HEK293T (cell line): ENCODE measurements around the gene EGF.

ENCODE experiments used
- CTCF ChIA-PET: fragments of 350-600 bp; formaldehyde crosslinking; extraction: SDS; loops from one replicate; lab custom pipeline; 2021; ENCODE audit warnings: antibody characterized with exemption, inconsistent platforms; lab: Yijun Ruan, JAX
- POLR2A ChIA-PET: fragments of 350-600 bp; formaldehyde crosslinking; extraction: SDS; loops from one replicate; lab custom pipeline; 2020; ENCODE audit warnings: antibody characterized with exemption, inconsistent platforms; lab: Yijun Ruan, JAX
- DNase-seq: peaks from one replicate; pipeline ENCODE4 v3.0.0; 2012; ENCODE audit warnings: mixed read lengths; ENCODE audit errors: extremely low spot score
- ARNT ChIP-seq: fragments of 450-650 bp; IDR thresholded peaks from 2 replicates; pipeline ENCODE4 v1.6.1; 2017; ENCODE audit warnings: mild to moderate bottlenecking
- BHLHE40 ChIP-seq: fragments of 450-650 bp; IDR thresholded peaks from 2 replicates; pipeline ENCODE4 v1.6.1; 2016; ENCODE audit warnings: mild to moderate bottlenecking, moderate library complexity, borderline replicate concordance
- CTBP1 ChIP-seq: fragments of 450-650 bp; IDR thresholded peaks from 2 replicates; pipeline ENCODE4 v1.6.1; 2016; ENCODE audit warnings: borderline replicate concordance
- ELF4 ChIP-seq: fragments of 450-650 bp; IDR thresholded peaks from 2 replicates; pipeline ENCODE4 v1.6.1; 2017; ENCODE audit warnings: antibody characterized with exemption
- FOXA1 ChIP-seq: fragments of 450-650 bp; IDR thresholded peaks from 2 replicates; pipeline ENCODE4 v1.6.1; 2016; ENCODE audit warnings: mild to moderate bottlenecking
- FOXK2 ChIP-seq: fragments of 450-650 bp; IDR thresholded peaks from 2 replicates; pipeline ENCODE4 v1.6.1; 2016; ENCODE audit warnings: mild to moderate bottlenecking
- FOXM1 ChIP-seq: fragments of 450-650 bp; IDR thresholded peaks from 2 replicates; pipeline ENCODE4 v1.6.1; 2017; ENCODE audit warnings: mild to moderate bottlenecking, borderline replicate concordance
- HDGF ChIP-seq: fragments of 450-650 bp; IDR thresholded peaks from 2 replicates; pipeline ENCODE4 v1.6.1; 2017; ENCODE audit warnings: antibody characterized with exemption, borderline replicate concordance
- L3MBTL2 ChIP-seq: fragments of 450-650 bp; conservative IDR thresholded peaks from 2 replicates; pipeline ENCODE4 v1.6.1; 2016; ENCODE audit warnings: mild to moderate bottlenecking
- LEF1 ChIP-seq: fragments of 450-650 bp; IDR thresholded peaks from 2 replicates; pipeline ENCODE4 v1.6.1; 2017; ENCODE audit warnings: mild to moderate bottlenecking, borderline replicate concordance
- NFRKB ChIP-seq: fragments of 450-650 bp; IDR thresholded peaks from 2 replicates; pipeline ENCODE4 v1.6.1; 2016; ENCODE audit warnings: mild to moderate bottlenecking, moderate library complexity
- PKNOX1 ChIP-seq: fragments of 450-650 bp; IDR thresholded peaks from 2 replicates; pipeline ENCODE4 v1.6.1; 2016
- SP1 ChIP-seq: fragments of 450-650 bp; IDR thresholded peaks from 2 replicates; pipeline ENCODE4 v1.6.1; 2017
- SUZ12 ChIP-seq: fragments of 450-650 bp; IDR thresholded peaks from 2 replicates; pipeline ENCODE4 v1.6.1; 2016; ENCODE audit warnings: mild to moderate bottlenecking
- TARDBP ChIP-seq: fragments of 450-650 bp; IDR thresholded peaks from 2 replicates; pipeline ENCODE4 v1.6.1; 2016
- ZNF384 ChIP-seq: fragments of 450-650 bp; IDR thresholded peaks from 2 replicates; pipeline ENCODE4 v1.6.1; 2016

The EGF gene

GRCh38 chr4:110014233-110014632 lies 101.5 kb downstream of the EGF start:
- DNase-seq, result no peak
- no peak for TF ChIP-seq CTBP1
- no peak for TF ChIP-seq HDGF
- no peak for TF ChIP-seq LEF1
- no peak for TF ChIP-seq SP1
- TF ChIP-seq FOXM1, result no peak
- TF ChIP-seq SUZ12, result no peak
- no peak for TF ChIP-seq ARNT
- TF ChIP-seq TARDBP, result no peak
- TF ChIP-seq L3MBTL2, result no peak
- ChIA-PET POLR2A (no interaction called here), CTCF (interaction anchor here (0.6 kb wide), 1 partner anchor 1282 kb away, joined by 4 read pairs; no protein-coding TSS in a partner anchor)

DNA sequence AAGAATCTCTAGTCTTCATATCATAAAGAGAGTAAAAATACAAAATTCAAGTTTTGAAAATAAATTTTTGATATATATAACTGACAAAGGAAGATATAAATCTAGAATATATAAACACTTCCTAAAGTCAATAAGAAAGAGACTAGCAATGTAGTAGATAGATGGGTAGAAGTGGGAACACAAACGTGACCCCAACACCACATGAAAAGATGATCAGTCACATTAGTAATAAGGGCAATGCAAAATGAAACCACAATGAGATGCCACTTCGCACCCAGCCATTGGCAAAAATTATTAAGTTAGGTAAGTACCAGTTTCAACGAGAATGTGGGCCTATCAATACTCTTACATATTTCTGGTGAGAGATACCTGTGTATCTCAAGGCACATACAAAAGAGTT lies 106.5 kb downstream of the EGF start:
- CTCF ChIA-PET, result interaction anchor here (0.6 kb wide), 1 partner anchor 950 kb away, joined by 3 read pairs; no protein-coding TSS in a partner anchor
- DNase-seq, result no peak
- TF ChIP-seq CTBP1 (no peak), HDGF (no peak), FOXA1 (no peak)
- POLR2A ChIA-PET, result no interaction called here

DNA sequence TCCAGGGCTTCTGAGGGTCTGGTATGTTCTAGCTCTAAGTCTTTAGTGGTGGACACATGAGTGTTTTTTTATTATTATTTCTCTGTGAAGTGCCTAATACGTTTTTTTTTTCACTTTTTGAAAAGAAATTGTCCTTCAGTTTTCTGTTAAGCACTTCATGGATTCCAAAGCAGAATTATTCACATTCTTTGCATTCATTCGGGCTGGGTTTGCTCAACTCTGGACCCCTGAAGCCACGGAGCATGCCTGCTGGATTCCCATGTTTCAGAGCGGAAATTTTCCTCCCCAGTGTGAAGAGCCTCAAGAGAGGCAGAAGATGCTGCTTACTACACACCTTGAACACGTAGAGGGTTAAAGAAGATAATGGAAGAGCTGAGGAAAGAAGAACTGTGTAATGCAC lies 107.5 kb downstream of the EGF start:
- no peak for TF ChIP-seq SUZ12
- TF ChIP-seq FOXK2, result no peak
- ChIA-PET CTCF (no interaction called here), POLR2A (no interaction called here)
- DNase-seq, result no peak

- no peak for TF ChIP-seq SP1
- no peak for TF ChIP-seq L3MBTL2
- TF ChIP-seq BHLHE40, result no peak
- TF ChIP-seq TARDBP, result no peak
- TF ChIP-seq FOXK2, result no peak
- no peak for TF ChIP-seq LEF1
- TF ChIP-seq HDGF, result no peak
- no peak for TF ChIP-seq PKNOX1
- TF ChIP-seq CTBP1, result no peak
- TF ChIP-seq SUZ12, result no peak
- TF ChIP-seq ELF4, result no peak
- no peak for DNase-seq
- ChIA-PET POLR2A (no interaction called here), CTCF (interaction anchor here (1.1 kb wide), 1 partner anchor 12 kb away, joined by 4 read pairs; no protein-coding TSS in a partner anchor)
Observed at GRCh38 chr4:110020646-110021443, 108.2 kb downstream of the EGF start.

DNA sequence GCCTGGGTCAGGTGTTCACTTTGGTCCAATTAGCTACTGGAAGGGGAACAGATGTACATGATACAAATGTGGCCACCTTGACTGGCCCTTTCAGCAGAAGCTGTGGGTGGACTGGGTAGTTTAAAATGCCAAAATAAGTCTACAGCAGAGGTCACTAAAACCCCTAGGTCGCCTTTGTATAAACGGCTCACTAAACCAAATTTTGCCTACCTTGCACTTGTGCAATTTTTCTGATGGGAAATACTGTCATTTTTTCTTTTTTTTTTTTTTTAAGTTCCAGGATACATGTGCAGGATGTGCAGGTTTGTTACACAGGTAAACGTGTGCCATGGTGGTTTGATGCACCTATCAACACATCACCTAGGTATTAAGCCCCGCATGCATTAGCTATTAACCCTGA lies 109.8 kb downstream of the EGF start:
- CTCF ChIA-PET, result no interaction called here
- no peak for DNase-seq
- POLR2A ChIA-PET, result no interaction called here

DNA sequence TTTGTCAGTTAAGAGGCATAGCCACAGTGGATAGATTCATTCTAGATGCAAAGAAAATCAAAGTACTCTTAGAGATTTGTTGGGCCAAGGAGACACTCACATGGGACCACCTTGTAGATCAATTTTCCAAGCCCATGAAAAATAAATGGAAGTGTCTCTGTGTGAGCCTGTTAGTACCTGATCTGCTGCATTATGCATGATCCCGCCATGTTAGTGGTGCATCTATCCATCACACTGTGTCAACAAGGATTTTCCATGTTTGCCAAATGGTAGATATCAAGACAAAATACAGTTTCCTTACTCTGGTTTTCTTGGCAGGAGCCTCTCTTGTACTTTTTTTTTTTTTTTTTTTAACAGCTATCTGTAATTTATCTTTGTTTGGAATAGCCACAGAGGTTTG lies 112.4 kb downstream of the EGF start:
- CTCF ChIA-PET, result no interaction called here
- POLR2A ChIA-PET, result no interaction called here
- TF ChIP-seq NFRKB, result no peak
- TF ChIP-seq BHLHE40, result no peak
- TF ChIP-seq ZNF384, result no peak
- no peak for DNase-seq

More for the DNA sequence above, 109.8 kb downstream of the EGF start:
- no peak for TF ChIP-seq BHLHE40
- no peak for TF ChIP-seq PKNOX1
- TF ChIP-seq ARNT, result no peak
- TF ChIP-seq CTBP1, result no peak

DNA sequence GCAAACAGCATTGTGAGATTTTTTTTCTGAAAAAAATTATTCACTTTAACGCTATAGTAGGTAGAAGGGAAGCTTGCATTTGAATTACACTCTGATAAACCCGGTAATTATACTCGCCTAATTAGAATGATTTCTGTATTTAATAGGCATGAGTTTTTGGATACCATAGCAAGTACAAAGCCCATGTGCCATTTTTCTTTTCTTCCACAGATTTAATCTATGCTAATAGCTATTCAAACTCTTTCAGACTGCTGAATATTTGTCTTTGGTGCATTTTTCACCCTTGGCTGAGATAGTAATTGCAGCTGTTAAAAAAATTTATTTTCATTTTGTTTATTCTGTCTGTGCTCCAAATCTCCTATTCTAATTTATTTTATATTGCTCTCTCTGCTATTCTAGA lies 113.0 kb downstream of the EGF start:
- ChIA-PET CTCF (no interaction called here), POLR2A (no interaction called here)
- TF ChIP-seq ARNT, result no peak
- TF ChIP-seq ELF4, result no peak
- TF ChIP-seq FOXM1, result no peak
- no peak for TF ChIP-seq SUZ12
- no peak for TF ChIP-seq L3MBTL2
- TF ChIP-seq NFRKB, result no peak
- TF ChIP-seq PKNOX1, result no peak
- TF ChIP-seq FOXA1, result no peak
- no peak for TF ChIP-seq FOXK2
- TF ChIP-seq CTBP1, result no peak
- TF ChIP-seq SP1, result no peak
- no peak for TF ChIP-seq BHLHE40
- TF ChIP-seq ZNF384, result no peak
- TF ChIP-seq TARDBP, result no peak
- TF ChIP-seq LEF1, result no peak
- TF ChIP-seq HDGF, result no peak
- no peak for DNase-seq
